ENCODE data around the gene SMPDL3A. TPM values are rescaled to one million over a fixed set of nuclear protein-coding genes. Genes with fewer than 3 reads are reported as not detected.

SMPDL3A gene
- total RNA-seq, 1 experiment from 2014 or later = 0.59 TPM

DNA sequence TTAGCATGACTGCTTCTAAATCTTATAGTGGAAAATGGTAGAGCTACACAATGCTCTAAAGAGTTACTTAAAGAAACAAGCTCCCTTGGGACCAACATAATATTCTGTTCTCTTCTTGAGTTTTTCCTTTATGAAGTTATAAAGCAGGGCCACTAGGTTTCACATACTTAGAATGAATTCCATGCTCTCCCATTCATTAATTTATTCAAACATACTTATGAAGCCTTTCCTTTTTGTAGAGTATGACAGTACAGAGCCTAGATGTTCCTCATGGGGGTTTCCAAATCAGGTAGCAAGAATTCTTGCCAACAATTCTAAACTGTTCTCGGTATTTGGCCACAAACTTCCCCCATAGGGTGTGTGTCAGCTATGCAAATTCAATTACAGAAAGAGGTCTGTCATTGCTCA is 30.1 kb upstream of the SMPDL3A start:
- no peak overlapping the region for H2BK120ac ChIP-seq (ENCODE audit: low read depth, low read length, poor library complexity, severe bottlenecking)

More for the DNA sequence above, 30.1 kb upstream of the SMPDL3A start:
- Histone ChIP-seq H2BK15ac (ENCODE audit: low read depth, low read length) (no peak overlapping the region), H3K23me2 (ENCODE audit: insufficient read length, low read depth, low read length, poor library complexity, severe bottlenecking) (no peaks in the 10 kb centered on the region), H3K56ac (ENCODE audit: insufficient read length, low read depth, low read length) (no peak overlapping the region), H3K14ac (ENCODE audit: insufficient read depth, low read length) (no peak overlapping the region), H2BK5ac (ENCODE audit: insufficient read length, low read length) (no peak overlapping the region), H3K4me2 (ENCODE audit: insufficient read depth, insufficient read length, low read length) (no peak overlapping the region), H3T11ph (ENCODE audit: low read length) (no peak overlapping the region), H2BK20ac (ENCODE audit: low read depth, low read length, poor library complexity, severe bottlenecking) (no peak overlapping the region), H3K4me1 (ENCODE audit: insufficient read depth, low read length) (no peaks in the 10 kb centered on the region; the same call in 1 of the 2 replicates), H3K4ac (ENCODE audit: low read depth, low read length) (no peak overlapping the region), H3K27ac (ENCODE audit: insufficient read length, low read depth, low read length) (no peak overlapping the region), H3K9me3 (ENCODE audit: control insufficient read depth, low read depth, low read length) (no peaks in the 10 kb centered on the region), H2AK5ac (ENCODE audit: insufficient read length, low read length) (no peak overlapping the region), H4K5ac (ENCODE audit: insufficient read length, low read depth, low read length) (no peak overlapping the region), H3K79me1 (ENCODE audit: insufficient read depth, low read depth, low read length, poor library complexity, severe bottlenecking) (no peaks in the 10 kb centered on the region), H3K27me3 (ENCODE audit: insufficient read depth, low read length) (peaks cover 3% of the 10 kb centered on the region; the same call in 1 of the 2 replicates), H4K20me1 (ENCODE audit: control insufficient read depth, insufficient read depth, insufficient read length) (no peaks in the 10 kb centered on the region), H2AFZ (ENCODE audit: low read length) (no peak overlapping the region), H3K9ac (ENCODE audit: extremely low read depth, insufficient read length, low read length) (no peak overlapping the region), H2BK12ac (ENCODE audit: insufficient read length, low read depth, low read length) (no peak overlapping the region), H4K8ac (replicated peaks; ENCODE audit: insufficient read length, low read depth, low read length) (no peak overlapping the region), H3K18ac (ENCODE audit: insufficient read length, low read depth, low read length) (no peak overlapping the region), H3K23ac (ENCODE audit: insufficient read length, low read depth, low read length) (no peak overlapping the region), H3K79me2 (ENCODE audit: insufficient read depth, low read length) (no peaks in the 10 kb centered on the region), H4K91ac (ENCODE audit: insufficient read length, low read depth, low read length) (no peak overlapping the region)
- WGBS (ENCODE audit: extremely low coverage, insufficient read length, low lambda C conversion rate) = no CpG with 5 or more reads among the region's 1 CpG
- Mint-ChIP-seq H3K36me3 (ENCODE audit: insufficient read depth in 1 of 3, low read depth in 3 of 3) (peaks cover 0 to 1% (median 0%) of the 10 kb centered on the region in 3 experiments; a peak in 1 of 7 replicates), H3K4me3 (no peak overlapping the region), H3K4me1 (peaks cover 9 to 19% of the 10 kb centered on the region in 2 experiments), H3K27me3 (ENCODE audit: low read depth) (peaks cover 15% of the 10 kb centered on the region), H3K9me3 (peaks cover 0 to 3% of the 10 kb centered on the region in 2 experiments; a peak in 1 of 5 replicates), H3K27ac (no peak overlapping the region)
- DNase-seq = no peak
- TF ChIP-seq, protein P1, sequence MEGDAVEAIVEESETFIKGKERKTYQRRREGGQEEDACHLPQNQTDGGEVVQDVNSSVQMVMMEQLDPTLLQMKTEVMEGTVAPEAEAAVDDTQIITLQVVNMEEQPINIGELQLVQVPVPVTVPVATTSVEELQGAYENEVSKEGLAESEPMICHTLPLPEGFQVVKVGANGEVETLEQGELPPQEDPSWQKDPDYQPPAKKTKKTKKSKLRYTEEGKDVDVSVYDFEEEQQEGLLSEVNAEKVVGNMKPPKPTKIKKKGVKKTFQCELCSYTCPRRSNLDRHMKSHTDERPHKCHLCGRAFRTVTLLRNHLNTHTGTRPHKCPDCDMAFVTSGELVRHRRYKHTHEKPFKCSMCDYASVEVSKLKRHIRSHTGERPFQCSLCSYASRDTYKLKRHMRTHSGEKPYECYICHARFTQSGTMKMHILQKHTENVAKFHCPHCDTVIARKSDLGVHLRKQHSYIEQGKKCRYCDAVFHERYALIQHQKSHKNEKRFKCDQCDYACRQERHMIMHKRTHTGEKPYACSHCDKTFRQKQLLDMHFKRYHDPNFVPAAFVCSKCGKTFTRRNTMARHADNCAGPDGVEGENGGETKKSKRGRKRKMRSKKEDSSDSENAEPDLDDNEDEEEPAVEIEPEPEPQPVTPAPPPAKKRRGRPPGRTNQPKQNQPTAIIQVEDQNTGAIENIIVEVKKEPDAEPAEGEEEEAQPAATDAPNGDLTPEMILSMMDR (conservative IDR thresholded peaks at IDR 0.05) = no peak
